HG03520 (cell line): ENCODE data around the gene FBXO8.

ENCODE experiments used
- ATAC-seq: cut with Tn5 transposase; IDR thresholded peaks from one replicate; pipeline ENCODE4 v1.9.1; 2021; ENCODE audit warnings: mild to moderate bottlenecking, moderate library complexity; ENCODE audit not compliant: unreplicated experiment

The FBXO8 gene

DNA sequence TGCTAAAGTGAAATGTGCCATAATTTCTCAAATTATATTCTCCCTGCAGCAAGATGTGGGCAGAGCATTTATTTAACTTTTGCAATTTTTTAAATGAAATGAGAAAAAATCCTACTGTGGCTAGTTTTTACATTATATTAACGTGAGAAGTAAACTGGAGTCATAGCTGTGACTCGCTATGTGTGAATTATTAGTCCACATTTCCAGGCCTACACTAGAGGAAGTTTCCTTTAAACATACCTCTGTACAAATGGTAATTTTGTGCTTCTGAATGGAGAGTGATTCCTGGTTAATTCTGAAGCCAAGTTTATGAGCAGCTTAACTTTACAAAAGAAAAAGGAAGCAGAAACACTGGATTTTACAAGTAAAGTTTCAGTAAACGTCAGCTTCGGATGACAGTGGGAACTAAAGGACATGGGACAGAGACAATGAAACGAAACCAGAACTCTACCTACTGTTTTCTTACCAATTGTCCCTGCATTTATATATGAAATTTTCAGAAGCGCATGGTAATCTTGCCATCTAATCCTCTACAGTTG is 72.4 kb downstream of the FBXO8 start:
- no peak for ATAC-seq

GRCh38 chr4:174210354-174210753 is 73.1 kb downstream of the FBXO8 start:
- ATAC-seq = no peak

DNA sequence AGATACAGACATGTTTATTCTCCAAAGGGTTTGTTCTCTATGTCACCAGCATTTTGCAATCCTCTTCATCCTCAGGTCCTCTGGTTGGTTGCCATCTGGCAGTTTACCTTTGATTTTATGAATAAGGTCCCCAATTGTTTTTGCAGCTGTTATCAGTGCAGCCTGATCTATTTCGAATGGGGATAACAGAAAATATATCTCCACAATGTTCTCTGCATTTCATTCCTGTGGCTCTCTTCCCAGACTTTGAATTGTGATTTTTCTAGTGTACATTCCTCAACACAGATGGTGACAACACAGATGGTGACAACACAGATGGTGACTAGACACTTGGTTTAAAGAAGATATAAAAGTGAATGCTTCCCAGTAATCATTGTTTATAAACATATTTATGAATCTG is 74.1 kb downstream of the FBXO8 start:
- no peak for ATAC-seq

- ATAC-seq = no peak
Observed at GRCh38 chr4:174207367-174207766, 76.1 kb downstream of the FBXO8 start.

- ATAC-seq = no peak
Observed at GRCh38 chr4:174204164-174204831, 79.2 kb downstream of the FBXO8 start.

DNA sequence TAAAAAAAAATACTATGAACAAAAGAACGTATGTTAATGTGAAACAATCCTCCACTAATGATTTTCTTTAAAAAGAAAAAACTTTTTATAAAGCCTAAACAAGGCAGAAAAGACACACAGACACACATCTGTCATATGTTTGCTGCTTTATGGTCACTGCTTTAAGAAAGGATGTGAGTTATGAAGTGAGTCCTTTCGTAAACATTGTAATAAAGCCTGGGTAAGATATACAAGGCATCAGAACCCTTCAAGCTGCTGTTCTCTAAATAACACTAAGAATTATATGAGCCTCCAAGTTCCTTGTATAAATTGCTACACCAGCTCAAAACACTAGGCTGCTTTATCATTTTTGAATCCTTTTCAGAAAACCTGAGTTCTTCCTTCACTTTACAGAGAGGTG is 81.6 kb downstream of the FBXO8 start:
- ATAC-seq = no peak

- no peak for ATAC-seq
Observed at GRCh38 chr4:174199735-174200134, 83.7 kb downstream of the FBXO8 start.

GRCh38 chr4:174198828-174199227 is 84.6 kb downstream of the FBXO8 start:
- no peak for ATAC-seq

- ATAC-seq = no peak
Observed at GRCh38 chr4:174198396-174198795, 85.1 kb downstream of the FBXO8 start.

DNA sequence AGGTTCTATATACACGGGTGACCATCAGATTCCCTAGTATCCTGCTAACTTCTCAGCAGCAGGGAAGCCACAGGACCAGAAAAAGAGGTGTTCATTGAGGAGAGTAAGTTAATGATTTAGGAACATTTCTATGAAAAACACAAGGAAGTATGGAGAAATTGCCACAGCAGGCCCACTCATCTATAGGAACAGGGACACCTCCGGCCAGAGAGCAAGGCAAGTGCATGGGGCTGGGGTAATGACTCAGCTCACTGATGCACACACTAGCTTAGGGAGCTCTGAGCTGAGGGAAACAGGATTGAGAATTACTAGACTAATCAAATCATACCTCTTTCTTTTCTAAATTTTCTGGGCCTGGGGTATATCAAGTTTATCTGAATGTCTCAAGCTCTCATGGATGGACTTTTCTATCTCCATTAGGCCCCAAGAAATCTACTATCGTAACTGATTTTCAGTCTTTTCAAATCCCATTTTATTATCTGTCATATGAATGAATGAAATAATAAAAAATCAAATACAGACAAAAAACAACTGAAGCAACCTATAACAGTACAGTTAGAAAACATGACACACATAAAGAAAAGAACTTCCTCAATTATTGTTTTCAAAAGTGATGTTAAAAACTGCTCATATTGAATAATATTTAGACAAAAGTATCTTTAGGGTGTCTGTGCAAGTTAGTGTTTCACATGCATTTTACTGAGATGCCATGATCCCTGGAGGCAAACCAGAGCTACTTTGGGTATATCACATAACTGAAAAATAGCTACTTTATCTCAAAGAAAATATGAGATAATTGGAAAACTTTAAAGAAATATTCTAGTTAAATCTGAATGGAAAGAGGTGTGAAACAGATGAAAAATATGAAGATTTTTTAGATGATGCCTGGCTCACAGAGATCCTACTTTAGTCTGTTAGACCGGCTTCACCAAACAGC is 89.8 kb downstream of the FBXO8 start:
- ATAC-seq = no peak

DNA sequence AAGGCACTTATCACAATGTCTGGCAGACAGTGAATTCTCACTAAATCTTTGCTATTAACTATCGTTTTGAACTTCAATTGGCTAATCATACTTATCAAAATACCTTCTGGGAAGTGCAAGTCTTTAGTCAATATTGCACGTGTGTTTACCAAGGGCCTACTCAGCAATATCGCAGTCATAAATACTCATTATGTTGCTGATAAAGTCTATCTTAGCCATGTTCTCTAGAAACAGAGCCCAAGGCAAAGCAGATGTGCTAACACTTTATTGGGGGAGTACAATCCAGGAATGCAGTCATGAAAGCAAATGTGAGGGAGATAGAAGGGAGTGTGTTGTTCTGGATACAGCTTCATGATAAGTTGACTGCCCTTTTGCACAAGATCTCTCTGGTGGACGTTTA is 90.5 kb downstream of the FBXO8 start:
- ATAC-seq = no peak

- no peak for ATAC-seq
Observed at GRCh38 chr4:174190832-174191500, 92.5 kb downstream of the FBXO8 start.

DNA sequence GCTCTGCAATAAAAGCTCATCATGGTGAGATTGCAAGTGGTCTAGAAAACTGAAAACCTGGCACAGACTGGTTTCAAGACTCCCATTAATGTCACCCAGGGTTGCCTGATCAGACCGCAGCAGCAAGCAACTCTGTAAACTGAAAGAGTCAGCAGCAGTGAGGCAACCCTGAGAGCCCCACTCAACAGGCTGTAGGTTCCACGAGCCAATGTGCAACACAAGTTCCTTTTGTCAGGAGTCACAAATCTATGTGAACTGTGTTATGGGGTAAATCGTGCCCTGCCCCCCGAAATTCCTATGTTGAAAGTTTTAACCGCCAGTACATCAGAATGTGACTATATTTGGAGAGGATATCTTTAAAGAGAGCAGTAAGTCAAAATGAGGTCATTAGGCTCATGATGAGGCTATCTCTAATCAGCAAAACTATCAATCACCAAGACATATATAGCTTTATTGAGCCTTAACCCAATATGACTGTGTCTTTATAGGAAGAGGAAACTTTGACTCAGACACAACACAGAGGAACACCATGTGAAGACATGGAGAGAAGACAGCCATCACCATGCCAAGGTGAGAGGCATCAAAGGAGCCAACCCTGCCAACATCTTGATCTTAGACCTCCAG is 94.0 kb downstream of the FBXO8 start:
- ATAC-seq = no peak
